ENCODE data around the gene PHF13.

DNA sequence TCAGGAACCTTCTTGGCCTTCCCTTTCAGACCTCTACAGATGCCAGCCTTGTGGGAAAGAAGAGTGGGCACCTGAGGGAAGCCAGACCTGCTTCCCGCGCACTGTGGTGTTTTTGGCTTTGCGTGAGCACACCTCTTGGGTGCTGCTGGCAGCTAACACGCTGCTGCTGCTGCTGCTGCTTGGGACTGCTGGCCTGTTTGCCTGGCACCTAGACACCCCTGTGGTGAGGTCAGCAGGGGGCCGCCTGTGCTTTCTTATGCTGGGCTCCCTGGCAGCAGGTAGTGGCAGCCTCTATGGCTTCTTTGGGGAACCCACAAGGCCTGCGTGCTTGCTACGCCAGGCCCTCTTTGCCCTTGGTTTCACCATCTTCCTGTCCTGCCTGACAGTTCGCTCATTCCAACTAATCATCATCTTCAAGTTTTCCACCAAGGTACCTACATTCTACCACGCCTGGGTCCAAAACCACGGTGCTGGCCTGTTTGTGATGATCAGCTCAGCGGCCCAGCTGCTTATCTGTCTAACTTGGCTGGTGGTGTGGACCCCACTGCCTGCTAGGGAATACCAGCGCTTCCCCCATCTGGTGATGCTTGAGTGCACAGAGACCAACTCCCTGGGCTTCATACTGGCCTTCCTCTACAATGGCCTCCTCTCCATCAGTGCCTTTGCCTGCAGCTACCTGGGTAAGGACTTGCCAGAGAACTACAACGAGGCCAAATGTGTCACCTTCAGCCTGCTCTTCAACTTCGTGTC is 34.7 kb upstream of the PHF13 start:
- TF ChIP-seq POLR2A (IDR thresholded peaks at IDR 0.05) (no peak), EP300 (IDR thresholded peaks at IDR 0.05) (no peak)
- TF ChIP-seq, protein P1, sequence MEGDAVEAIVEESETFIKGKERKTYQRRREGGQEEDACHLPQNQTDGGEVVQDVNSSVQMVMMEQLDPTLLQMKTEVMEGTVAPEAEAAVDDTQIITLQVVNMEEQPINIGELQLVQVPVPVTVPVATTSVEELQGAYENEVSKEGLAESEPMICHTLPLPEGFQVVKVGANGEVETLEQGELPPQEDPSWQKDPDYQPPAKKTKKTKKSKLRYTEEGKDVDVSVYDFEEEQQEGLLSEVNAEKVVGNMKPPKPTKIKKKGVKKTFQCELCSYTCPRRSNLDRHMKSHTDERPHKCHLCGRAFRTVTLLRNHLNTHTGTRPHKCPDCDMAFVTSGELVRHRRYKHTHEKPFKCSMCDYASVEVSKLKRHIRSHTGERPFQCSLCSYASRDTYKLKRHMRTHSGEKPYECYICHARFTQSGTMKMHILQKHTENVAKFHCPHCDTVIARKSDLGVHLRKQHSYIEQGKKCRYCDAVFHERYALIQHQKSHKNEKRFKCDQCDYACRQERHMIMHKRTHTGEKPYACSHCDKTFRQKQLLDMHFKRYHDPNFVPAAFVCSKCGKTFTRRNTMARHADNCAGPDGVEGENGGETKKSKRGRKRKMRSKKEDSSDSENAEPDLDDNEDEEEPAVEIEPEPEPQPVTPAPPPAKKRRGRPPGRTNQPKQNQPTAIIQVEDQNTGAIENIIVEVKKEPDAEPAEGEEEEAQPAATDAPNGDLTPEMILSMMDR (IDR thresholded peaks at IDR 0.05), result no peak

Data from gastroesophageal sphincter (tissue), 3 donors.